Measurements from ENCODE around the gene SYNPO. TPM values are rescaled to one million over a fixed set of nuclear protein-coding genes. Genes with fewer than 3 reads are reported as not detected.

The SYNPO gene
- total RNA-seq, 4 donors from 2014 or later = 419 to 569 (median 539) TPM

- Histone ChIP-seq H3K9me3 (no peaks in the 10 kb centered on the region), H3K4me1 (peaks cover 94 to 96% of the 10 kb centered on the region in 2 donors), H3K27me3 (no peaks in the 10 kb centered on the region), H3K36me3 (no peaks in the 10 kb centered on the region), H3K27ac (peak overlapping the region; percentile 94 to 98 (median 97)), H3K4me3 (no peak overlapping the region)
- no peak for TF ChIP-seq POLR2A (IDR thresholded peaks at IDR 0.05)
- no peak for TF ChIP-seq CTCF (IDR thresholded peaks at IDR 0.05 in 4 of 5, conservative IDR thresholded peaks at IDR 0.05 in 1 of 5)
- intact Hi-C loops (cut with DNase I; ENCODE audit: low total_unique reads) (no loop called here), in situ Hi-C loops (cut with MboI; ENCODE audit: low sequenced_read_pairs in 4 of 4) (no loop called here)
- ATAC-seq (no peak), DNase-seq (no peak)
These were observed 25.2 kb upstream of the SYNPO start for GRCh38 chr5:150615141-150615699.

- no peak for DNase-seq
- no peak overlapping the region for H3K4me3 ChIP-seq
- H3K9me3 ChIP-seq = no peaks in the 10 kb centered on the region
- intact Hi-C loops (cut with DNase I; ENCODE audit: low total_unique reads) (no loop called here), in situ Hi-C loops (cut with MboI; ENCODE audit: low sequenced_read_pairs in 4 of 4) (no loop called here)
- no peaks in the 10 kb centered on the region for H3K27me3 ChIP-seq
- H3K36me3 ChIP-seq = no peaks in the 10 kb centered on the region
- peak overlapping the region; percentile 94 to 98 (median 97) for H3K27ac ChIP-seq
- peaks cover 86 to 89% of the 10 kb centered on the region in 2 donors for H3K4me1 ChIP-seq
- TF ChIP-seq CTCF (IDR thresholded peaks at IDR 0.05 in 4 of 5, conservative IDR thresholded peaks at IDR 0.05 in 1 of 5) (no peak), POLR2A (IDR thresholded peaks at IDR 0.05) (no peak)
- ATAC-seq = no peak
These were observed 24.4 kb upstream of the SYNPO start for GRCh38 chr5:150616024-150616470.

- H3K27ac ChIP-seq = peak overlapping the region; percentile 94 to 98 (median 97)
- TF ChIP-seq POLR2A (IDR thresholded peaks at IDR 0.05) = no peak
- TF ChIP-seq CTCF (IDR thresholded peaks at IDR 0.05 in 4 of 5, conservative IDR thresholded peaks at IDR 0.05 in 1 of 5) = no peak
- H3K36me3 ChIP-seq = no peaks in the 10 kb centered on the region
- H3K4me1 ChIP-seq = peaks cover 81 to 85% of the 10 kb centered on the region in 2 donors
- DNase-seq (no peak), ATAC-seq (no peak)
- H3K9me3 ChIP-seq = no peaks in the 10 kb centered on the region
- no peaks in the 10 kb centered on the region for H3K27me3 ChIP-seq
- no peak overlapping the region for H3K4me3 ChIP-seq
- intact Hi-C loops (cut with DNase I; ENCODE audit: low total_unique reads) = no loop called here
- in situ Hi-C loops (cut with MboI; ENCODE audit: low sequenced_read_pairs in 4 of 4) = no loop called here
These were observed 24.0 kb upstream of the SYNPO start for GRCh38 chr5:150616506-150616905.

- H3K9me3 ChIP-seq = no peaks in the 10 kb centered on the region
- in situ Hi-C loops (cut with MboI; ENCODE audit: low sequenced_read_pairs in 4 of 4) (no loop called here), intact Hi-C loops (cut with DNase I; ENCODE audit: low total_unique reads) (no loop called here)
- ATAC-seq (no peak), DNase-seq (no peak)
- H3K27ac ChIP-seq = peak overlapping the region; percentile 94 to 98 (median 97)
- no peak for TF ChIP-seq POLR2A (IDR thresholded peaks at IDR 0.05)
- TF ChIP-seq CTCF (IDR thresholded peaks at IDR 0.05 in 4 of 5, conservative IDR thresholded peaks at IDR 0.05 in 1 of 5) = no peak
- H3K4me1 ChIP-seq = peaks cover 65 to 69% of the 10 kb centered on the region in 2 donors
- H3K36me3 ChIP-seq = no peaks in the 10 kb centered on the region
- no peak overlapping the region for H3K4me3 ChIP-seq
- H3K27me3 ChIP-seq = no peaks in the 10 kb centered on the region
These were observed 22.3 kb upstream of the SYNPO start for GRCh38 chr5:150618163-150618562.
